BJ (cell line): ENCODE results near the gene LIN37. TPM values are rescaled to one million over a fixed set of nuclear protein-coding genes. Genes with fewer than 3 reads are reported as not detected.

ENCODE experiments used
- CTCF ChIA-PET: fragments of 350-600 bp; formaldehyde crosslinking; extraction: SDS; loops from one replicate; lab custom pipeline; 2021; ENCODE audit warnings: antibody characterized with exemption, inconsistent platforms; lab: Yijun Ruan, JAX
- POLR2A ChIA-PET: fragments of 300-600 bp; sonication (Branson Sonifier 250); formaldehyde crosslinking; extraction: SDS; loops from one replicate; lab custom pipeline; 2021; ENCODE audit warnings: antibody characterized with exemption; lab: Charles Lee
- DNase-seq: peaks from one replicate; pipeline ENCODE4 v3.0.0-alpha.2; 2011; ENCODE audit warnings: low read depth
- H3K27me3 ChIP-seq: 2 replicates; pipeline ENCODE4 v1.6.0; 2011; ENCODE audit warnings: low read length; ENCODE audit not compliant: control insufficient read depth, insufficient read depth
- H3K36me3 ChIP-seq: 2 replicates; pipeline ENCODE4 v1.5.1; 2011; ENCODE audit warnings: low read length; ENCODE audit not compliant: control insufficient read depth, insufficient read depth
- H3K4me3 ChIP-seq: 2 replicates; pipeline ENCODE4 v1.5.1; 2011; ENCODE audit warnings: low read depth, mild to moderate bottlenecking, control low read depth, low read length
- polyA plus RNA-seq: library from polyadenylated mRNA; depleted of rRNA; stranded (reverse); fragments of >200 nt; gene quantifications from 2 replicates; pipeline ENCODE4 v1.2.3, GENCODE V29; 2011; rRNA removed
- TF ChIP-seq, protein P1 (sequence below): IDR thresholded peaks from 2 replicates; pipeline ENCODE4 v1.5.1; 2011; ENCODE audit warnings: low read depth, mild to moderate bottlenecking, control low read depth, inconsistent platforms, low read length, moderate library complexity; ENCODE audit not compliant: insufficient read depth

Gene LIN37
- polyA plus RNA-seq, 1 experiment = 15.0 TPM

DNA sequence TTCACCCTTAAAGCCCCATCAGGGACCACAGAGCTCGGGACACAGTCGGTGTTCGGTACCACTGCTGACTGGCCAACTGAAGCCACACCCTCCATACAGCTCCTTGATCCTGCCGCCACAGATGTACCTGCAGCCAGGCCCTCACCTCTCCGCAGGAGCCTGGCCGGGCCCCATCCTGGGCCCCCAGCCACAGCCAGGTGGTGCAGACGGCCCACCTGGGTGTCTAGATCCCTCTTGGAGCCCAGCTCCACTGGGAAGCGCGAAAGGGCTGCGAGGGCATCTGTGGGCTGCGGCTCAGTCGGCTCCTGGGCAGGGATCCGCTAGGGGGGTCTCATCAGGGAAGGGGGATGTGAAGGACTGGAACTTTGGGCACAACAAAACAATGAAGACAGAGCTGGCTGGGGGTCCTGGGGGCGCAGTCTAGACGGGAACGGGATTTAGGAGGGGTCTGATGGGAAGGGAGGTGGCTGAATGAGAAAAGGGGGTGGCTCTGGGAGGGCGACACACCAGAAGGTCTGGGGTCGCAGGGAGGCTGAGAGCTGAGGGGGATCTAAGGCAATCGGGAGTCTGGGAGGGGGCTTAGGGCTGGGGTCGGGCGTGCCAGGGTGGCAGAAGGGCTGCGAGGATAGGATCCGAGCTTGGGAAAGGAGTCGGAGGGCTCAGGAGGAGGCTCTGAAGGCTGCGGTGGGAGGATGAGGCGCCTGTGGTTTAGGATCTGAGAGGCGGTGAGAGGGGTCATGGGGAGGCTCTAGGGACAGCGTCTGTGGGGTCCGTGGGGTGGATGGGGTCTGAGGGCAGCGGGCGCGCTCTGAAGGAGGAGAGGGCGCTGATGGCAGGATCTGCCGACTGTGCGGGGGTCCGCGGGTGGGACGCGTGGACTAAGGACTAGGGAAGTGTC, 48.5 kb downstream of the LIN37 start:
- ChIA-PET POLR2A (no interaction called here), CTCF (no interaction called here)
- no peak for DNase-seq
- TF ChIP-seq, protein P1, sequence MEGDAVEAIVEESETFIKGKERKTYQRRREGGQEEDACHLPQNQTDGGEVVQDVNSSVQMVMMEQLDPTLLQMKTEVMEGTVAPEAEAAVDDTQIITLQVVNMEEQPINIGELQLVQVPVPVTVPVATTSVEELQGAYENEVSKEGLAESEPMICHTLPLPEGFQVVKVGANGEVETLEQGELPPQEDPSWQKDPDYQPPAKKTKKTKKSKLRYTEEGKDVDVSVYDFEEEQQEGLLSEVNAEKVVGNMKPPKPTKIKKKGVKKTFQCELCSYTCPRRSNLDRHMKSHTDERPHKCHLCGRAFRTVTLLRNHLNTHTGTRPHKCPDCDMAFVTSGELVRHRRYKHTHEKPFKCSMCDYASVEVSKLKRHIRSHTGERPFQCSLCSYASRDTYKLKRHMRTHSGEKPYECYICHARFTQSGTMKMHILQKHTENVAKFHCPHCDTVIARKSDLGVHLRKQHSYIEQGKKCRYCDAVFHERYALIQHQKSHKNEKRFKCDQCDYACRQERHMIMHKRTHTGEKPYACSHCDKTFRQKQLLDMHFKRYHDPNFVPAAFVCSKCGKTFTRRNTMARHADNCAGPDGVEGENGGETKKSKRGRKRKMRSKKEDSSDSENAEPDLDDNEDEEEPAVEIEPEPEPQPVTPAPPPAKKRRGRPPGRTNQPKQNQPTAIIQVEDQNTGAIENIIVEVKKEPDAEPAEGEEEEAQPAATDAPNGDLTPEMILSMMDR = no peak
- Histone ChIP-seq H3K4me3 (no peak overlapping the region), H3K27me3 (peaks cover 10% of the 10 kb centered on the region; the same call in 1 of the 2 replicates), H3K36me3 (no peaks in the 10 kb centered on the region)

DNA sequence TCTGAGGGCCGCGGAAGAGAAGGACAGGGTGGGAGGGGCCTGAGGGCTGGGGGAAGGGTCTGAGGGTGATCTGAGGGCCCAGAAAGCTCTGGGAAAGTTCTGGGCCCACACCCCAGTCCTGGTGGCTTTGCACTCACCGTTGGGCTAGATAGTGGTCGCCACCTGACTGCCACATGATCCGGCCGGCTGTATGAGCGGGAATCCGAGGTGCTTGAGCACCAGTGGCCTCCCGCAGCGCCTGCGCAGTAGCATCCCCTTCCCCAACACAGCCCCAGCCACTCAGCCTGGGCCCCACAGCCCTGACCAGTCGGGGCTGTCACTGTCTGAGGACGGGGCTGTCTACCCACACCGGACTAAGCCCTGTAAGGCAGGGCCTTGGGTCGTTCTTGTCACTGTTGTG, 49.3 kb downstream of the LIN37 start:
- DNase-seq = no peak
- H3K36me3 ChIP-seq = no peaks in the 10 kb centered on the region
- no peak overlapping the region for H3K4me3 ChIP-seq
- TF ChIP-seq, protein P1 = no peak
- CTCF ChIA-PET = no interaction called here
- POLR2A ChIA-PET = no interaction called here
- peaks cover 10% of the 10 kb centered on the region; the same call in 1 of the 2 replicates for H3K27me3 ChIP-seq

- Histone ChIP-seq H3K4me3 (no peak overlapping the region), H3K36me3 (no peaks in the 10 kb centered on the region), H3K27me3 (peaks cover 7% of the 10 kb centered on the region; the same call in 1 of the 2 replicates)
- ChIA-PET POLR2A (no interaction called here), CTCF (interaction anchor here (0.7 kb wide), 1 partner anchor 11 kb away, joined by 3 read pairs; no protein-coding TSS in a partner anchor)
- TF ChIP-seq, protein P1 = no peak
- no peak for DNase-seq
These were observed 53.5 kb downstream of the LIN37 start for GRCh38 chr19:35801828-35802227.

Other genes with a start within 250 kb of the LIN37 start
- 1.0 and 1.5 TPM in 2 replicates for gene DMKN, start 234.9 kb upstream of the LIN37 start, polyA plus RNA-seq
- gene SBSN, start 220.3 kb upstream of the LIN37 start, polyA plus RNA-seq = 0.70 and 1.6 TPM in 2 replicates
- not detected in 2 replicates for gene GAPDHS, start 215.1 kb upstream of the LIN37 start, polyA plus RNA-seq
- 167 and 200 TPM in 2 replicates for gene TMEM147, start 202.9 kb upstream of the LIN37 start, polyA plus RNA-seq
- gene ATP4A, start 184.9 kb upstream of the LIN37 start, polyA plus RNA-seq = not detected in 2 replicates
- gene PMIS2, start 162.4 kb upstream of the LIN37 start, polyA plus RNA-seq = not detected in 2 replicates
- 2.3 and 3.9 TPM in 2 replicates for gene HAUS5, start 135.8 kb upstream of the LIN37 start, polyA plus RNA-seq
- gene RBM42, start 119.5 kb upstream of the LIN37 start, polyA plus RNA-seq = 36.8 and 52.6 TPM in 2 replicates
- 0.47 and 0.54 TPM in 2 replicates for gene ETV2, start 106.8 kb upstream of the LIN37 start, polyA plus RNA-seq
- gene COX6B1, start 100.3 kb upstream of the LIN37 start, polyA plus RNA-seq = 463 and 510 TPM in 2 replicates
- gene UPK1A, start 82.1 kb upstream of the LIN37 start, polyA plus RNA-seq = 0.17 and 0.39 TPM in 2 replicates
- not detected in 2 replicates for gene ZBTB32, start 44.0 kb upstream of the LIN37 start, polyA plus RNA-seq
- 6.1 and 13.3 TPM in 2 replicates for gene KMT2B, start 30.6 kb upstream of the LIN37 start, polyA plus RNA-seq
- gene IGFLR1, start 6.1 kb upstream of the LIN37 start, polyA plus RNA-seq = 1.1 and 1.9 TPM in 2 replicates
- gene U2AF1L4, start 3.2 kb upstream of the LIN37 start, polyA plus RNA-seq = 18.3 and 20.3 TPM in 2 replicates
- 65.4 and 76.2 TPM in 2 replicates for gene PSENEN, start 2.9 kb upstream of the LIN37 start, polyA plus RNA-seq
- gene HSPB6, start 8.5 kb downstream of the LIN37 start, polyA plus RNA-seq = 21.0 and 27.2 TPM in 2 replicates
- 6.9 and 9.4 TPM in 2 replicates for gene PROSER3, start 9.6 kb downstream of the LIN37 start, polyA plus RNA-seq
- gene ARHGAP33, start 27.0 kb downstream of the LIN37 start, polyA plus RNA-seq = 1.1 and 3.6 TPM in 2 replicates
- not detected in 2 replicates for gene PRODH2, start 64.3 kb downstream of the LIN37 start, polyA plus RNA-seq
- not detected in 2 replicates for gene NPHS1, start 103.9 kb downstream of the LIN37 start, polyA plus RNA-seq
- 0.05 TPM in 1 of 2 replicates, not detected in the other for gene KIRREL2, start 108.3 kb downstream of the LIN37 start, polyA plus RNA-seq
- 6.6 and 11.4 TPM in 2 replicates for gene APLP1, start 120.0 kb downstream of the LIN37 start, polyA plus RNA-seq
- 2.9 and 4.9 TPM in 2 replicates for gene NFKBID, start 152.0 kb downstream of the LIN37 start, polyA plus RNA-seq
- 0.74 and 1.2 TPM in 2 replicates for gene HCST, start 154.0 kb downstream of the LIN37 start, polyA plus RNA-seq
- not detected in 2 replicates for gene TYROBP, start 159.7 kb downstream of the LIN37 start, polyA plus RNA-seq
- 0.83 and 1.8 TPM in 2 replicates for gene LRFN3, start 187.8 kb downstream of the LIN37 start, polyA plus RNA-seq
- 12.0 and 14.5 TPM in 2 replicates for gene SDHAF1, start 246.6 kb downstream of the LIN37 start, polyA plus RNA-seq